Right lobe of liver (tissue), 4 donors: ENCODE data around the gene TMEM248.

Source experiments
- POLR2A ChIP-seq: fragments of 450-650 bp; IDR thresholded peaks from one replicate; pipeline ENCODE4 v1.6.1; 2017; ENCODE audit warnings: antibody characterized with exemption, mild to moderate bottlenecking
- TF ChIP-seq, protein P1 (sequence below), 4 donors: fragments of 200-600 bp in 3 of 4; fragments of 450-650 bp in 1 of 4; IDR thresholded peaks; one replicate each; pipeline versions ENCODE4 v1.5.1 to v1.8.0; 2016 to 2022; ENCODE audit warnings: antibody characterized with exemption in 4 of 4, mild to moderate bottlenecking in 2 of 4
- donor health status: DM: no; HTN: no; CAD: no.
- donor health status: DM: no; HTN: no; CAD: no.
- donor health status: DM: no; HTN: yes; CAD: no.

DNA sequence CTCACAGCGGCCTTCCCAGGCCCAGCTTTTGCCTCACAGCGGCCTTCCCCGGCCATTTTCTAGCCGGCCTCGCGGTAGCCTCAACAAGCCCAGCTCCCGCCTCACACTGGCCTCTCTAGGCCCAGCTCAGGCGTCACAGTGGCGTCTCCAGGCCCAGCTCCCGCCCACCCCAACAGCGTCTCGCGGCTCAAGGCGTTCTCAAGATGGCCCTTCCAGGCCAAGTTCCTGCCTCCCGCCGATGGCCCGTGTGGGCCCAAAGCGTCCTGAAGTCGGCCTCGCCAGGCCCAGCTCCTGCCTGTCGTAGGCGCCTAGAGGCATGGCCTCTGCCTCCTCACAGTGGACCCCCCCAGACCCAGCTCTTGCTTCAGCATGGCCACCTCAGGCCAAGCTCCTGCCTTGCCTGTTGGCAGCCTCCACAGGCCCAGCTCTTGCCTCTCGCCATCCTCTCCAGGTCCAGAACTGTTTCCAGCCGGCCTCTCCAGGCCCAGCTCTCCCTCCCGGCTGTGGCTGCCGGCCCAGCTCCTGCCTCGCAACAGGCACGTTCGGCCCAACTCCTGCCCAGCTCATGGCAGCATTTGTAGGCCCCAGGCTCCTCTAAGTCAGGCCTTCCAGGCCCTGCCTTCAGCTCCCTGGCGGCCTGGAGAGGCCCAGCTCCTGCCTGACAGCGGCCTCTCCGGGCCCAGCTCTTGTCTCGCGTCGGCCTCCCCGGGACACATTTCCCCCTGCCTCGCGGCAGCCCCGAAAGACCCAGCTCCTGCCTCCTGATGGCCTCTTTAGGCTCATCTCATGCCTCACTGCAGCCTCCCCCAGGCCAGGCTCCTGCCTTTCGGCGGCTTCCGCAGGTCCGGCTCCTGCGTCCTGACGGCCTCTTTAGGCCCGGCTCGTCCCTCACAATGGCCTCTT is 18.8 kb upstream of the TMEM248 start:
- TF ChIP-seq, protein P1, sequence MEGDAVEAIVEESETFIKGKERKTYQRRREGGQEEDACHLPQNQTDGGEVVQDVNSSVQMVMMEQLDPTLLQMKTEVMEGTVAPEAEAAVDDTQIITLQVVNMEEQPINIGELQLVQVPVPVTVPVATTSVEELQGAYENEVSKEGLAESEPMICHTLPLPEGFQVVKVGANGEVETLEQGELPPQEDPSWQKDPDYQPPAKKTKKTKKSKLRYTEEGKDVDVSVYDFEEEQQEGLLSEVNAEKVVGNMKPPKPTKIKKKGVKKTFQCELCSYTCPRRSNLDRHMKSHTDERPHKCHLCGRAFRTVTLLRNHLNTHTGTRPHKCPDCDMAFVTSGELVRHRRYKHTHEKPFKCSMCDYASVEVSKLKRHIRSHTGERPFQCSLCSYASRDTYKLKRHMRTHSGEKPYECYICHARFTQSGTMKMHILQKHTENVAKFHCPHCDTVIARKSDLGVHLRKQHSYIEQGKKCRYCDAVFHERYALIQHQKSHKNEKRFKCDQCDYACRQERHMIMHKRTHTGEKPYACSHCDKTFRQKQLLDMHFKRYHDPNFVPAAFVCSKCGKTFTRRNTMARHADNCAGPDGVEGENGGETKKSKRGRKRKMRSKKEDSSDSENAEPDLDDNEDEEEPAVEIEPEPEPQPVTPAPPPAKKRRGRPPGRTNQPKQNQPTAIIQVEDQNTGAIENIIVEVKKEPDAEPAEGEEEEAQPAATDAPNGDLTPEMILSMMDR (IDR thresholded peaks at IDR 0.05): no peak
- TF ChIP-seq POLR2A: no peak
